ENCODE results near the gene PNPLA2.
A peak's percentile ranks its signal among the peaks of the same experiment; 100 is the strongest.

PNPLA2 gene

DNA sequence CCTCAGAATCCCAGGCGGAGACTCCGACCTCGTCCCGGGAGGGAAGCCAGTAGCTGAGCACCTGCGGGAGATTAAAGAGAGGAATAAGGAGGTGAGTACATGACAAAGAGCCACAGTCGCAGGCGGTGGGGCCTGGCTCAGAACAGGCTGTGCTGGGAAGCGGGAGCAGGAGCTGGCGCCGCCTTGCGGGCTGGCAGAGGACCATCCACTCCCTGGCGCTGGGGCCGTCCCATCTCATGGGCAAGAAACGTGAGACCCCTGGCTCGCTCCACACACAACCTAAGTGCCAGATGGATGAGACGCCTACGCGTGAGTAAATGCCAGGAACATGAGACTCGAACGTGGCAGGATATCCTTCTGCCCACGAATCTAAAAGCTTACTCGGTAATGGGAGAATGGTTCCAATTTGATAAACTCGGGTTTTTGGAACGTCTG lies 35.1 kb upstream of the PNPLA2 start:
- DNase-seq (ENCODE audit: low read depth in 1 of 2, low spot score in 1 of 2) = no peak

DNA sequence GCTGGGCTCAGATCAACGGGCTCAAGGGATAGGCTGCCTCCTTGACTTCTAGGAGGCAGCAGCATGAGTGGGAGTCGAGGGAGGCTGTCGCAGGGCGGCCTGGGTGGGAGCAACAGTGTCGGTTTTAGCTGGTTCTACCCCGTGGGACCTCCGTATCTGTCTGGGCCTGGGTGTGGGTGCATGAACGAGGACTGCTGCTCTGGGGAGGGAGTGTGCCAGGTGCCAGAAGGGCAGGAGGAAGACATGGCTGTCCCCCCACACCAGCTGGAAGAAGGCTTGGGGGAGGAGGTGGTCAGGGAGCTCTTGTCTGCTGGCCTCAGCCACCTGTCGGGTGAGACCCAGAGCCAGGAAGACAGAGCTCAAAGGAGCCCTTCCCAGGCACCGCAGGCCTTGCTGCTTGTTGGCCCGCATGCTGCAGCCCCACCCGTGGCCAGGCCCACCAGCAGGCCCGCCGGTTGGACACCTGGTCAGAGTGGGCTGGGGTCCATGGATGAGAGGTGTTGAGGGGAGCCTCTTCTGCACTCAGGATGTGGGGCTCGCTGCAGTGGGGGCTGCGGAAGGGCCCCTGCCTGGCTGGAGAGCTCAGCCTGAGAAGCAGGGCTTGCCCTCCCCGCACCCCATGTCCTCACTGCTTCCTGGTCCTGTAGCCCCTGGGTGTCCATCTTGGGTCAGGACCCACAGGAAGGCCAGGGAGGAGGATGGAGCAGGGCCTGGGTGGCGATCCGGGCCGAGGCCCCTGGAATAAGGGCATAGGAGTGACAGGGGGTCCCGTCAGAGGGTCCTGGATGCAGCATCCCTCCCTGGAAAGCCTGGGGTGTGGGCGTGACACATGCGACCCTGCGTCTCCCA lies 32.3 kb upstream of the PNPLA2 start:
- no peak for DNase-seq (ENCODE audit: low read depth in 1 of 2, low spot score in 1 of 2)

DNA sequence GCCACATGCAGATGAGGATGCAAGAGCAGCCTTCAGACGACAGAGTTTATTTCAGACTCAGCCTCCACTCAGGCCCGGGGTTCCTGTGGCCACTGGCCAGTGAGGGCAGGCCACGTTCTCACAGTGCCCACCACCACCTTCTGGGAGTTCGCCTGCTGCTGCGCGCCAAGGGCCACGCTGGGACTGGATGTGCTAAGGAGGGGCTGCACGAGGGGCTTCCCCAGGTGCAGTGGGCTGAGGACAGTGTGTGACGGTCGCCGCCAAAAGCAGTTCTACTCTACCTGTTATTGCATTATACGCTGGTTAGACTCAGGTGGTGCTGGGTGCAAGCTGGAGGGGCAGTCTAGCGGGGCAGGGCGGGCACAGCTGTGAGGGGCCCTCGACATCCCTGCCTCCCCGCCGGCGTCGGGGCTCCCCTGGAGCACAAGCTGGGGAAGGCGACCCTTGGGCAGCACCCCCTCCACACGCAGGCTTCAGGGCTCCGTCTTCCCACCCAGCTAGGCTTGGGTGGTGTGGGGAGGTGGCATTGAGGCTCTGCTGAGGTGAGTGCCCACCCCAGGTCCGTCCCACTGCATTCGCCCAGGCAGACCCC lies 31.5 kb upstream of the PNPLA2 start:
- DNase-seq (ENCODE audit: low read depth in 1 of 2, low spot score in 1 of 2) = no peak

DNA sequence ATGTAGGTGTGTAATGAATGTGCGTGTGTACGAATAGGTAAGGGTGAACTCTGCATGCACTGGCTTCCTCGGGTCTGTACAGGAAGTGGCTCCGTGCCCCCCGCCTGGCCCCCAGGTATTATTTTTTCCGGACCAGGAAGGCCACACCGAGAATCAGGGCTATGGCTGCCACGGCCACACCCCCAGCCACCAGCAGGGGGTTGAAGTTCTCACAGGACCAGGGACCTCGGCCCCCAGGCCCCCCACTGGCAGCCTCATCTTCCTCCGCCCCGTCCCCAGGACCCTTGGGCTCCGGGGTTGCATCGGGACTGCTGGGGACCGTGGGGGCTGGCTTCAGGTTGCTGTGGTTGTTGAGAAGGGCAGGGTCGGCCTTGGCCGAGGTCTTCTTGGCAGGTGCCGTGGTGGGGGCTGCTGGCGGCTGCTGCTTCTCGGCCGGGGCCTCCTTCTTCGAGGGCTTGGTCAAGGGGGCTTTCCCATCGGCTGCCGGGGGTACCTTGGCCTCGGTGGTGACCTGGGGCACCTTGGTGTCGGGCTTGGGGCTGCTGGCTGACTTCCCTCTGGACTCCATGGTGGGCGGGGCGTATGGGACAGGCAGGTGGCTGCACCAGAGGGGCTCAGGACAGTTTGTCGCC lies 30.6 kb upstream of the PNPLA2 start:
- DNase-seq (ENCODE audit: low read depth in 1 of 2, low spot score in 1 of 2) = no peak

DNA sequence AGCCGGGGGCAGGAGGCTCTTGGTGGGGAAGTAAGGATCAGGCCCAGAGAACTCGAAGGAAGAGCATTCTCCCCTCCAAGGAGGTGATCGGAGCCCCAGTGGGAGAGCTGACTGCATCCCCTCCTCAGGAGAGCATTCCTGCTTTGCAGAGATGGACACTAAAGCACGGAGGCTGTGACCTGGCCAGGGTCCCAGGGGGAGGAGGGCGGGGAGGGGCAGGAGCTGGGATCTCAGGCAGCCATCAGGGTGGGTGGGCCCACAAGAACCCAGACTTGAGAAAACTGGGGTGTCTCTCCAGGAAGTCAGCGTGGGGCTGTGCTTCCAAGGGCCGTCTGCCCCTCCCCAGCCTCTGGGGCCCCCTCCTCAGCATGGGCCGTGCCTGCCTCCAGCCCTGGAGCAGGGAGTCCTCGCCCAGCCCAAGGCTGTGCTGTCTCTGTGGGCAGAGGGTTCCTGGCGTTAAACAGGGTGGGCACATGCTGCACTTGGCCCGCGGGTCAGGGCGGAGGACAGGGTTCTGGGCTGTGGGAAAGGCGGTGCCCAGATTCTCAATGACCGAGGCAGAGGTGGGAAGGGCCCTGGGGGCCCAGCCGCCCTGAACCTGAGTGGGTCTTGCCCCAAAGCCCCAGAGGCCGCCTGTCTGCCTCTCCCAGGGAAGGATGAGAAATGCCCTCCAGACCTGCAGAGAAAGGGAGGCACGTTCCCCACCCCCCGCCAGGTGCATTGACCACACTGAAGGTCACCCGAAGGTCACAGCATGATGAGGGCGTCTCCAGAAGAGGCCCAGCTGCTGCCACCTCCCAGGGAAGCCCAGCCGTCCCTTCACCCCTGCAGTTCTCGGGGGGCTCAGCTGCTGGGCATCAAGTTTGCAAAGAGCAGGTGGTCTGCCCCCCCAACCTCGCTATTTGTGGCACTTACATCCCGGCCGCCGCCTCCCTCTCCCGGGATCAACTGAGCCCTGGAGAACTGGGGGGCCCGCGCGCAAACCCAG lies 29.5 kb upstream of the PNPLA2 start:
- no peak for DNase-seq (ENCODE audit: low read depth in 1 of 2, low spot score in 1 of 2)

DNA sequence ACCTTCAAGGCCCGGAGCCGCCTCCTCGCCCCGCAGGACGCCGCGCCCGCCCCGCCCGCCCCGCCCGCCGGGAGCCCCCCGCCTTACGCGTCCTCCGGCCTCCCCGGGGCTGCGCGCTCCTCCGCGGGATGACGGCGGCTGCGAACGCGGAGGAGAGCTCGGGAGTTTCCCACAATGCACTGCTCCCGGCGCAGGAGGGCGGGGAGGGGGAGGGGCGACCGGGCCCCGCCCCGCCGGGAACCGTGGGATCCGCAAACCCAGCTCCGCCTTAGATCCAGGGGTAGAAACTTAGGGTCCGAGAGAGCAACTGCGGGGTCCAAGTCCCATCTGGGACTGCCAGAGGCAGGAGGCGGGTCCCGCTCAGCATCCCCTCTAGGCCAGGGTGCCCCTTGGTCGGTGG lies 28.8 kb upstream of the PNPLA2 start, which contains the start of gene CEND1:
Gene CEND1, minus strand, starts transcription at position 148 of the 400 bp plus-strand sequence. CDS start 1,514 bp downstream, outside the sequence.
- DNase-seq (ENCODE audit: low read depth in 1 of 2, low spot score in 1 of 2) = peak in 1 of 2 donors; percentile 40

DNA sequence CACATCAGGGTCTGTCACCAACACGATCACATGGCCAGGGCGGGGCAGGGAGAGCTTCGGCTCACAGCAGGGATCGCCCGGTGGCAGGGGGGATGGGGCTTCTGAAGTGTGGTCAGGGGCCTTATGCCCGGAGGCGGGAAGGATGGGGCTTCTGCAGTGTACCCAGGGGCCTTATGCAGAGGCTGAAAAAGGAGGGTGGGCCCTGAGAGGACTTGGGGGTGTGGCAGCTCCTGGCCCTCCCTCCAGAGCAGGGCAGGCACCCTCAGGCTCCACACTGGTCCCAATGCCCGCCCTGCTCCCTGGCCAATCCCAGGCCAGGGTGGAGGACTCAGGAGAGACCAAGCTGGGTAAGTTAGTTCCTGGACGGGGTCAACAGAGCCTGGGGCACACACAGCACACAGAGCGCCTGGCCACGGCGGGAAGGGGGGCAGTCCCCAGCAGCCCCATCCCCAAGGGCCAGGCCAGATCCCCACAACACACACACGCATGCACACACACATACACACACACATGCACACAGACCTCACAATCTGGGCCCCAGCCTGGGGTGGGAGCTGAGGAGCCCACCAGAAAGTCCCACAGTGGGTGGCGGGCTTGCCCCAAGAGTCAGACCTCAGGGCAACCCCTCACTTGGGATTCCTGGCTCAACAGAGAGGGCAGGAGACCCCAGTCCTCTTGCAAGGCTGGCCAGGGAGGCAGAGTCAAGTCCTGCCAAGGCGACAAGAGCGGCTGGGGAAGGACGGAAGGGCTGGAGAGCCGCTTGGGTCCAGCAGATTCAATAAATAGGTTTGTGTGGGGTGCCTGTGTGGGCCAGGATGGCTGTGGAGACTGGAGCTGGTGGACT lies 27.8 kb upstream of the PNPLA2 start:
- DNase-seq (ENCODE audit: low read depth in 1 of 2, low spot score in 1 of 2) = no peak

DNA sequence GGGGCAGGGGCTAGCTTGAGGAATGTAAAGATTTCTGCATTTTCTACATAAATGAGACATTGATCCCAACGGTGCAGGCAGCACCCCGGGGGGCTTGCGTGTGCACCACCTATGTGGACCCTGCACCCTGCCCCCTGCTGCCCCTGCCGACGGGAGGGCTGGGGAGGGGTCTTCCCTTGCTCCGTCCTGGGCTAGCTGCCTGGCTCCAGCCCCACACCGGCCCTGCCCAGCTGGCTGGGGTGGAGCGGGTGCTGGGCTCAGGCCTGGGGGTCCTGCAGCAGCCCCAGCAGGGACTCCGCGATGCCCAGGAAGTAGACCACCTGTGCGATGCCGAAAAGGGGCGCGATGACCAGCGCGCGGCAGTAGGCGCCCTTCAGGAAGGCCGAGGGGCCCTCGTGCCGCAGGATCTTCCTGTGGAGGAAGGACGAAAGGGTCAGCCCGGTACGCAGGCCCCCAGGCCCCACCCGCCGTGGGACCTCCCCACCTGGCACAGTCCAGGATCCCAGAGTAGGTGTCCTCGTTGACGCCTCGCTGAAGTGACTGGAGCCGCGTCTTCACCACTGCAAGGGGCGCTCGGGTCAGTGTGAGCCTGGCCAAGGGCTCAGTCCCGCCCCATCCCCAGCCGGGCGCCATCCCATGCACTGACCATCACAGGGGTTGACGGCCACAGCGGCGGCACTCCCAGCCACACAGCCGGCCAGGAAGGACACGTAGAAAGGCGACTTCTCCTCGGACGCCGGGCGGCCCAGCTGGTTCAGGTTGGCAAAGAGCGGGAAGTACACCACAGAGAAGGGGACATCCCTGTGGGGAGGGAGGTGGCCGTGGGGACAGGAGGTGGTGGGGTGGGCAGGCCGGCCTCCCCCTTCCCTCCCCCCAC lies 26.8 kb upstream of the PNPLA2 start:
- DNase-seq (ENCODE audit: low read depth in 1 of 2, low spot score in 1 of 2) = no peak

DNA sequence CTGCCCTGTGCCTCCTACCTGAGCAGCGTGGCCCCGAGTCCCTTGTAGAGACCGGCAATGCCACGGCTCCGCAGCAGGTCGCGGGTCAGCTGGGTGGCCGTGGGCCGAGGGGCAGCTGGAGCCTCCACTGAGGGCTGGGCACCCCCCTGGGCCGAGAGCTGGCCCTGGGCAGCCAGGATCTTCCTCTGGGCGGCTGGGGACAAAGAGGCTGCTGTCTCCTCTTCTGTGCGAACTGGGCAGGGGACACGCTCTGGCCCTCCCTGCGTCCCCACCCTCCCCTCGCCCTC lies 26.2 kb upstream of the PNPLA2 start:
- no peak for DNase-seq (ENCODE audit: low read depth in 1 of 2, low spot score in 1 of 2)

DNA sequence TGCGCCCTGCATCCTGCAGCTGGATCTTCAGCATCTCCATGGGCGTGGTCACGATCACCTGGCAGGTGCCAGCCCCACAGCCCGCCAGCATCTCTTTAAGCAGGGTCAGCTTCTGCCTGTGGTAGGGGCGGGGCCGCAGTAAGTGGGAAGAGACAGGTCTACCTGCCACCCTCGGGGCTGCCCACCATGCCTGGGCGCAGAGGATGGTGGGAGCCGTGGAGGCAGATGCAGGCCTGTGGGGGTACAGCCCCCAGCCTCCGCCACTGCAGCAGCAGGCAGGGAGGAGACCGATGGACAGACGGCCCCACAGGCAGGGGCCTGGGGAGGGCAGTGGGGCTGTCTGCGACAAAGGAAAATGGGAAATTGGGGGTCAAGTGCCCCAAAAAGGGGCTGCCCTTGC lies 25.8 kb upstream of the PNPLA2 start:
- no peak for DNase-seq (ENCODE audit: low read depth in 1 of 2, low spot score in 1 of 2)

DNA sequence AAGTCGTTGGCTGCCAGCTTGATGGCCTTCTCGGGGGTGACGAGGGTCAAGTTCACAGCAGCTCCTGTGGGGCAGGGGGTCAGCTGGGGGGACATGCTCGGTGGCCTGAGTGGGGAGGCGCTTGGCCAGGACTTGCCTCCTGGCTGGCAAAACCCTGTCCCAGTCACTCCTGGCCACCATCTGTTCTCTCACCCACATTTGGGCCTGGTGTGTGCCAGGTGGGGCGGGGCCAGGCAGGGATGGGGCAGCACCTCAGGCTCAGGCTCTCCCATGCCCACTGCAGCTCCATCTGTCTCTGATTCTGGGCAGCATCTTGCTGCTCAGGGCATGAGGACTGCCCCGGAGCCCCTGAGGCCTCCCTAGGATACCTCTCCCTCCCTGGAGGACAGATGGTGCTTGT lies 25.2 kb upstream of the PNPLA2 start:
- DNase-seq (ENCODE audit: low read depth in 1 of 2, low spot score in 1 of 2) = no peak

DNA sequence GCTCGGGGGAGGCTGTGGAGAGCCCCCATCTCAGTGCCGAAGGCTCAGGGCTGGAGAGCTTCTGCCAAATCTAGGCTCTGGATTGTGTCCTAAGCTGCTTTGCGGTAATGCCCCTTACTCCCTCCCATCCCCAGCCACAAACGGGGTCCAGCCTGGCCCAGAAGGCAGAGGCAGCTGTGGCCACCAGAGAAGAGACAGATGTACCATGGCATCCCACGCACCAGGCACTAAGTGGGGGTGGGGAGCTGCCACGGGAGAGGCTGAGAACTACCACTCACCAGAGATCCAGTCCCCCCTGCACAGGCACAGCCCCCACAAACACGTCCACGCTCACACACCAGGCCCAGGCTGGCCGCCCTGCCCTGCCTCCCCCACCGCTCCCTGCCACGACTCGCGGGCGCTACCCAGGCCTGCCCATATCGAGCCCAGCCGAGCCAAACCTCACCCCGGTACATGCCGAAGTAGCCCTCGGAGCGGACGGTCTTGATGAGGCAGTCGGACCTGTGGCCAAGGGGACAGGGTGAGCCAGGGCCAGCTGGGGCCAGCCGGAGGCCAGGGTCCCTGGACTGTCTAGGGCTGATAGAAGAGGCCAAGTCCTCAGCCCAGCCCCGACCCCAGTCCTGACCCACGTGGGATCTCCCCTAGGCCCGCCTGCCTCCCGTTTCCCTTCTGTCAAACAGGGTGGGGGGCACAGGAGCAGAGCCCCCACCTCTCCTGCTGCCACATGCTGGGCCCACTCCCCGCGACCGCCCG lies 24.5 kb upstream of the PNPLA2 start:
- DNase-seq (ENCODE audit: low read depth in 1 of 2, low spot score in 1 of 2) = no peak

DNA sequence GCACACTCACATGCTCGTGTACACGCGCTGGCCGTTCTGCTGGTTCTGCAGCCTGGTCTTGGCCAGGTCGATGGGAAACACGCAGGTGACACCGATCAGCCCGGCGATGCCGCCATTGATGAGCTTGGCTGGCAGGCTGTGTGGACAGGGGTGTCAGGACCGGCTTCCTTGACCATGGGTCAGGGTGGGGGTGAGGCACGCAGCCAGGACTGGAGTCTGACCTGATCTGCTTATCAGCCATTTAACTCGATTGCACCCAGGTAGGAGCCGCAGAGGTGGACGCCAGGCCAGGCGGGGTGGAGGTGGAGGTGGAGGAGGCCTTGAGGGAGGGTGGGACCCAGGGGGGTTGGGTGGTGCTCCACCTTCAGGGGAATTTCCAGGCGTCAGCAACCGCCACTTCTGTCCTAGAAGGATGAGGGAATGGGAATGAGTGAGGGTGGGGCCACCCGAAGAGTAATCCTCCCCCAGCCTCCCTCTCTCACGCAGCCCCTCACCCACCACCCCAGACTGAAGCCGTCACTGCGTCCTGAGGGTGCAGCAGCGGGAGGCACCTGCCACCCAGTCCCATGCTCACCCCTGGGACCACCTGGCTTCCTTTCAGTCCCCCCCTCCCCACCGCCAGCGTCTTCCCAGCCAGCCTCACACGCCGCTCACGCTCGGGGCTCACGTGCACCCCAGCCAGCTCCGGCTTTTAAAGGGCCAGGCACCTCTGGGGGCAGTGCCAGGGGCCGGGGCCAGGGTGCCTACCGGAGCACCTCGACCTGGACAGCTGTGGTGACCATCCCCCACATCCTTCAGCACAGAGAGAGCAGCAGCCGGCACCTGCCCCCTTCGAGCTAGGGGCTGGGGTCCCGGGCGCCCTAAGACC lies 23.7 kb upstream of the PNPLA2 start:
- DNase-seq (ENCODE audit: low read depth in 1 of 2, low spot score in 1 of 2) = no peak

DNA sequence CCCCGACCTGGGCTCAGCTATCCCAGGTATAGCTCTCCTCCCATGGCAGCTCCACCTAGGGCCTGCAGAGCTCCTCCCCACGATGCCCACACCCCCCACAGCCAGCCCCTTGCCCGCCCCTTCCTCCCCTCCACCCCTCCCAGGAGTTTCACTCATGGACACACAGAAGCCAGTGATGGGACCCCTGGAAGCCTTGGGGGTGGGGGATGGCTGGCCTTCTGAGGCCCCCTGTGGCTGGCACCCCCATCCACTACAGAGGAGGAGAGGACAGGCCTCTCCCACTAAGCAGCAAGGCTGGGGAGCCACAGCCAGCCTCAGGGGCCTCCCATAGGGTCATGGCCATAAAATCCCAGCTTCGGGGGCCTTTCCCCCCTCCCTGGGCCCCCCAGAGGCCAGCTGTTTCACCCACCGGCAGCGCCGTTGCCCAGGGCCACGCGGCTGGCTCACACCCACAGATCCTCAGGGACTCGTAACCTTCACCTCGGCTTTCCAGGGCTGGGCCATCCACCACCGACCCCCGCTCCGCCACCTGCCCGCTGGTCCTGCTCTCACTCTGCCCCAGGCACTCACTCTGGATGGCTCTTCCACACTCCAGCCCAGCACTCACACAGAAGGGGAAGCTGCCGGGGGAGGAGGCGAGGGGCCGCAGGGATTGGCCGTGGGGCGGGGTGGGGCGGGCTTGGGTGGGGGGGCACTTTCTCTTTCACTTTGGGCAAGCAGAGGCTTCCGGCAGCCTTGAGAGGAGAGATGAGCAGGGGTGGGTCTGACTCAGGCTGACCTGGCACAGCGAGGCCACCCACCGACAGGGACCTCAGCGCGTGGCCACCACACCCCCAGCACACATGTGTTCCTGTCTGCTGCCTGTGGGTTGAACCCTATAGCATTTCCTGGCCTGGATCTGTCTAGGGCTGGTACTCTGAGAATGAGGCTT lies 22.8 kb upstream of the PNPLA2 start:
- peak; percentile 46 to 70 for DNase-seq (ENCODE audit: low read depth in 1 of 2, low spot score in 1 of 2)

DNA sequence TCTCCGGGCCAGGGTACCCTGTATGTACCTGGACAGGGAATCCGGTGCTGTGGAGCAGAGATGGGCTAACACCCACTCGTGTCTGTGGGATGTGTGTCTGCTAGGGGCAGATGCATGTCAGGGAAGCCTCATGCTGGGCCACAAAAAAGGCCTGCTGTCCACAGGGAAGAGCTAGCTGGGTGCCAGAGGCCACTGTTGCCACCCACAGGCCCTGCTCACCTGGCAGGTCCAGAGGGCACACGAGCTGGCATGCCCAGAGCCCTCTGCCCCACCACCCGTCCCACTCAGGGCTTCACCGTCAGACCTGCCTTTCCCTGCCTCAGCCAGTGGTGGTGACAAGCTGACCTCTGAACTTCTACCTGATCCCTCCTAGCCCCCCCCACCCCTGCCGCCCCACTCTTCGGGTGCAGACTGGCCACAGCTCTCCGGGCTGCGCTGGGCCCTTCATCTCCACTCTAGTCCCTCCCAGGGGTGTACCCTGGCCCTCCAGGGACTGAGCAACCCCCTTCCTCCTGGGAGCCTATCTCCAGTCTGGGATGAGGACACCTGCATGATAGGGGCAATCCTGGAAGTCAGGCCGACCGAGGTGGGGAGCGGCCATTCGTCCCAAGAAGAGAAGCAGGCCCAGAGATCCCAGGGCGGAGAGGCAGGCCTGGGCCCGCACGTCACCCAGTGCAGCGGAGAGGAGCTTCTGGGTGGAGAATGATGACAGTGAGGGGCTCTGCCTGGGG lies 22.0 kb upstream of the PNPLA2 start:
- no peak for DNase-seq (ENCODE audit: low read depth in 1 of 2, low spot score in 1 of 2)

Measured in stimulated activated CD4-positive, alpha-beta T cell treated with anti-CD3 and anti-CD28 coated beads, Interleukin-15, amount 100 ng/mL, for 1 hour (primary cell).